GM13976 (cell line): ENCODE results near the gene TPM2.

Experiments used
- DNase-seq: peaks from one replicate; pipeline ENCODE4 v3.0.0; 2012; ENCODE audit warnings: low spot score
- CTCF ChIP-seq: IDR thresholded peaks from 2 replicates; pipeline ENCODE4 v1.5.1; 2012; ENCODE audit warnings: borderline replicate concordance, mild to moderate bottlenecking; ENCODE audit not compliant: insufficient read depth; ENCODE audit errors: extremely low read depth, missing control alignments, control extremely low read depth
- in situ Hi-C: fragments of 300-500 bp; cut with MboI; formaldehyde crosslinking; loops from one replicate; pipeline ENCODE4 v1.12.0; 2022; ENCODE audit warnings: low sequenced_read_pairs, mixed read lengths, inconsistent platforms; ENCODE audit not compliant: unreplicated experiment

The TPM2 gene

GRCh38 chr9:35681341-35682002 is 8.3 kb downstream of the TPM2 start:
- no peak for DNase-seq
- in situ Hi-C loops, result no loop called here
- no peak for TF ChIP-seq CTCF

GRCh38 chr9:35680331-35681105 is 9.2 kb downstream of the TPM2 start:
- in situ Hi-C loops, result no loop called here
- no peak for TF ChIP-seq CTCF
- peak; percentile 54 for DNase-seq

GRCh38 chr9:35679766-35680330 is 9.9 kb downstream of the TPM2 start:
- TF ChIP-seq CTCF, result no peak
- in situ Hi-C loops, result no loop called here
- DNase-seq, result no peak

- DNase-seq, result no peak
- TF ChIP-seq CTCF, result no peak
- in situ Hi-C loops, result no loop called here
These were observed 10.6 kb downstream of the TPM2 start for GRCh38 chr9:35679091-35679490.

- TF ChIP-seq CTCF, result no peak
- in situ Hi-C loops, result no loop called here
- DNase-seq, result peak; percentile 79
These were observed 13.9 kb downstream of the TPM2 start for GRCh38 chr9:35675732-35676392.

- TF ChIP-seq CTCF, result no peak
- in situ Hi-C loops, result no loop called here
- DNase-seq, result no peak
These were observed 14.5 kb downstream of the TPM2 start for GRCh38 chr9:35675204-35675603.
